Measurements from ENCODE around the gene SF3A2. TPM values are rescaled to one million over a fixed set of nuclear protein-coding genes. Genes with fewer than 3 reads are reported as not detected.
A peak's percentile ranks its signal among the peaks of the same experiment; 100 is the strongest.

Gene SF3A2
- total RNA-seq, 1 donor from 2014 or later, result 65.0 TPM

DNA sequence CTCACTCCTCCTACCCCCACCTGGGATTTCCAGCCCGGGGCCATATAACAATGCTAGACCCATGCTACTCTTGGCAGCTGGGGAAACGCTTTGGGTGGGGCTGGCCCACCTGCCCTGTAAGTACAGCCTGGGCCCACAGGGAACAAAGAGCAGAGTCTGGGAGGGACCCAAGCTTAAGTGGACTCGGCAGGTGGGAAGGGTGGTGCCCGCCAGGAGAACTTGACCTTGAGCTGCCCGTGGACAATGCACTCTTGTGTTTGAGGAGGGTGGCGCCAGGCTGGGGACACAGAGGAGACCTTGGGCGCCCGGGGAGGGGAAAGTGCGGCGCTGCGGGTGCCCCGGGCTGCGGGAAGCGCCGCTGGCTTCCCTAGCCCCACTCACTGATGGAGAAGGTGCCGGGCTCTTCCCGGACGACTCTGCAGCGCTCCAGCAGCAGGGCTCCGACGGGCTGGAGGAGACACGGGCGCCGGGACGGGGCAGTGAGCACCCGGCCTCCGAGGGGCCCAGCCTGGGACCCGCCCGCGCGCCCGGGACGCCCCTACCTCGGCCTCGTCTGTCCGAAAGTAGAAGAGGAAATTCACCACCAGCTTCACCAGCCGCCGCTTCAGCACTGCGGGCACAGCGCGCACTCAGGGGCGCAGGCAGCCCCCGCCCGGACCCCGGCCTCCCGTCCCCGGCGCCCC is 1.1 kb upstream of the SF3A2 start:
- intact Hi-C loops (cut with DNase I), result loop anchor here (2.0 kb wide), 1 partner anchor 35 kb away; no protein-coding TSS in a partner anchor
- ATAC-seq (no peak), DNase-seq (ENCODE audit: low spot score) (no peak)

DNA sequence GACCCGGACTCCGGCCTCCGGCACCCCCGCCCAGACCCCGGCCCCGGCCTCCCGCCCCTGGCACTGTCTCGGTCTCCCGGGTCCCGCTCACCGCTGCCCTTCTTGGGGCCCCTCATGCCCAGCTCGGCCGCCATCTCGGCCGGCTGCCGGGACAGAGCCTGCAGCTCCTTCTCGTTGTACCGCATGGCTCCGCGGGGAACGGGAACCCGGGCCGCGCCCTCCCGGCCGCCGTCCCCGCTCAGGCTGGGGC is 635 bp upstream of the SF3A2 start:
- ATAC-seq, result no peak
- intact Hi-C loops (cut with DNase I), result loop anchor here (2.0 kb wide), 1 partner anchor 35 kb away; no protein-coding TSS in a partner anchor
- no peak for DNase-seq (ENCODE audit: low spot score)

DNA sequence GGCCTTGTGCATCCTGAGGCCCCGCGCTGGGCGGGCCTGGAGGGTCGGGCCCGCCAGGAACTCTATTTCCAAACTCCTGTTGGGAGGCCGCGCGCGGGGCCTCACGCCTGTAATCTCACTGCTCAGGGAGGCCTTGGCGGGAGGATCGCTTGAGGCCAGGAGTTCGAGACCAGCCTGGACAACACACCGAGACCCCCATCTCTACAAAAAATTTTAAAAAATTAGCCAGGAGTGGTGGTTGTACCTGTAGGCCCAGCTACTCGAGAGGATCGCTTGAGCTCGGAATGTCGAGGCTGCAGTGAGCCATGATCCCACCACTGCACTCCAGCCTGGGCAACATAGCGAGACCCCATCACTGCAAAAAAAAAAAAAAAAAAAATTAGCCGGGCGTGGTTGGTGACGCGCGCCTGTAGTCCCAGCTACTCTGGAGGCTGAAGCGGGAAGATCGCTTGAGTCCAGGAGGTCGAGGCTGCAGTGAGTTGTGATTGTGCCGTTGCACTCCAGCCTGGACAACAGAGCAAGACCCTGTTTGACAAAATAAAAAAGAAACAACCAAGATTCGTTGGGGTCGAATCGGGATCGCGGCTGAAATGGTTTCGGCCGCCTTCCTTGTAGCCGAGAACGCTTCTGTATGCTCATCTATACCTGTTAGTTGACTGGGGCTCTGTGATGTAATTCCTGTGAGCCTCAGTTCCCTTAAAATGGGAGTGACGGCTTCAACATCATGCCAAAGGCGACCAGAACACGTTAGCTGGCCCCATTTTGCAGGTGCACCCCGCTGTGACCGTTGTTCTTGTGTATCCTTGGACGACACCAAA is 636 bp downstream of the SF3A2 start:
- ATAC-seq (no peak), DNase-seq (ENCODE audit: low spot score) (no peak)
- intact Hi-C loops (cut with DNase I), result loop anchor here (2.0 kb wide), 1 partner anchor 34 kb away; no protein-coding TSS in a partner anchor

DNA sequence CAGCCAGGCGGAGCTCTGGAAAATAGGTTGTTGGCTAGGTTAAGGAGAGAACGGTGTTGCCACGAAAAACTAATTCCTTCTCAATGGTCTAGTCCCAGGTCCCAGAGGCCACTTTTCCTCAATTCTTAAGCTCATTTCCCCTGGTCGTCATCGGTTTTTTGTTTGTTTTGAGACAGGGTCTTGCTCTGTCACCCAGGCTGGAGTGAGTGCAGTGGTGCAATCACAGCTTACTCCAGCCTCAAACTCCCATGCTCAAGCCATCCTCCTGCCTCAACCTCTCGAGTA is 1.2 kb downstream of the SF3A2 start:
- ATAC-seq, result no peak
- intact Hi-C loops (cut with DNase I), result loop anchor here (2.0 kb wide), 1 partner anchor 33 kb away; no protein-coding TSS in a partner anchor
- DNase-seq (ENCODE audit: low spot score), result no peak

DNA sequence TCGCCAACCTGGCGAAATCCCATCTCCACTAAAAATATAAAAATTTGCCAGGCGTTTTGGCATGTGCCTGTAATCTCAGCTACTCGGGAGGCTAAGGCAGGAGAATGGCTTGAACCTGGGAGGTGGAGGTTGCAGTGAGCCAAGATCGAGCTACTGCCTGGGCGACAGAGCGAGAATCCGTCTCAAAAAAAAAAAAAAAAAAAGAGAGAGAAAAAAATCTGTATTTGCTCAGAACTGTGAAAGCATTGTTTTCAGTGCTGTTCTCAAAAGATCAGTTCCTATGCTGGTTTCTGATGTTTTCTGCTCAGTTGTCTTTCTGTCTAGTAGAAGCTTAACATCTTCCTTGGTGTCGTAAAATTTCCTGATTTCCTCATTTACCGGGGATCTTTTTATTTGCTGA is 2.5 kb downstream of the SF3A2 start:
- intact Hi-C loops (cut with DNase I), result no loop called here
- DNase-seq (ENCODE audit: low spot score) (no peak), ATAC-seq (no peak)

DNA sequence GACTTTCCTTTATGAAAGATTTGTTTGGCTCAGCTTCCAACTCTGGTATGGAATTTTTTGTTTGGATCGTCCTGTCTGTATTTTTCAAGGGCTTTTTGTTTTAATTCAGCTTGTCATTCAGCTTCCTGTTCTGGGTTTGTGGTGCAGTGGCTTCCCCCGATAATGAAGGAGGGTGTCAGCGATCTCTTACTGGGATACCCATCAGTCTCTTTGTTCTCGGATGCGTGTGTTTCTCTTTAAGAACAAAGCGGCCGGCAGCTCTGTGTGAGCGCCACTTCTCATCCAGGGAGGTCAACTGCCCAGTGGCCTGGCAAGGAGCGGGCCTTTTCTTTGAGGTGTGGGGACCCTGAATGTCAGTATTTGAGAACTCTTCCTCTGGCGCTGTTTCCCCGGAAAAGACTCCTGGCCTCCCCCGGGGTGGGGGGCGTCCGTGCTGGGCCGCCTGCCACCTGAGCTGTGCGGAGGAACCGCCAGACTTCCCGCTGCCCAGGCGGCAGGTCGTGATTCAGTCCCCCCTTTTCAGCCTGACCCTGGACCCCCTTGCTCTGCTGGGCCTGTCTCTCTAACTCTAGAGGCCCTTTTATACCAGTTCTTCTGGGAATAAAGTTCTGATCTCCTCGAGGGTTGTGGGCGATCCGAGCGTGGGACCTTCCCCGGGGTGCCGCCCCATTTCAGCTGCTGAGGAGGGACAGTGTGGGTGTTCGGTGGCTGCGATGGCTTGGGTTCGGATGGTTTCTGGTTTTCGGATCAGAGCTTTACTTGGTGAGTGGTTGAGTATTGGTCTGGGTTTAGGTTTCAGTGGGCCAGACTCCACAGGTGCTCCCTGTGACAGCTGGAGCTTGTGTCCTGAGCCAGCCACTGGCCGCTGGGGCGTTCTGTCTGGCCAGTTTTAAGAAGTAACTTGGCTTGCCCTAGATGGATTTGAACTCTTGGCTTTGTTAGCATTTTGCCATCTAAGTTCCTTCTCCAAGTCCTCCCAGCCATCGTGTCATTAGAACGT is 3.4 kb downstream of the SF3A2 start:
- intact Hi-C loops (cut with DNase I), result no loop called here

DNA sequence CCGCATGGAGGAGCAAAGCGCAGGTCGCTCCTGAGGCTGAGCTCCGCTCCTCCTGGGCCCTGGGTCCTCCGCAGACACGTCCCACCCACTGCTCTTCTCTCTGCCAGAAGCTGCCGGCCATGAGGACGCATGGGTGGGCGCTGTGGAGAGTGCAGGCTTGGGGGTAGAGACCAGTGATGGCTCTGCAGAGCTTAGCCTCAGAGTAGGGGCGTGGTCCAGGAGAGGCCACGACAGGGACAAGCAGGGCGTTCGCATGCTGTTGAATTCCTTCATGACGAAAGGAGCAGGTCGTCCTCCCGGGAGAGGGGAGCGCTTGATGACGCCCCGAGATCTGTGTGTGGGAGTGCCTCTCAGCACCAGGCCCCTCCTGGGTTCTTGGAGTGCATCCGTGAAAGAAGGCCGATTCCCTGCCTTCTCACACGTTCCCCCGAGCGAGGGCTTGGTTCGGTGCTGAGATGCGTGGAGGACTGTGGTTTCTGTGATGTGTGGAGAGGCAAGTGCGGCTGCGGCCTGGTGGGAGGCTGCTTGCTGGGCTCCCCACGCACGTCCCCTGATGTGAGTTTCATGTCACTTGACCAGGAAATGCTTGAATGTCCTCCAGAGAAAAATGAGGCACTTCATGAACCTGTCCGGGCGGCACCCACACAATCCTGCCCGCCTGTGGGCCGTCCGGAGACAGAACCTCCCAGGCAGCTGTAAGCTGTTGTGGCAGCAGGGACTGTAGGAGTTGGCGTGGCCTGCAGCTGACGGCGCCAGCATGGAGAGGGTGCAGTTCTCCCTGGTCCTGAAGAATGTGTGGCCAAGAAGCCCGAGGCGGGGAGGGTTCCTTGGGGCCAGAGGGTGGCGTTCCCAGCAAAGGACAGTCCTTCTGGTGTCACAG is 4.5 kb downstream of the SF3A2 start:
- intact Hi-C loops (cut with DNase I), result no loop called here
- ATAC-seq (no peak), DNase-seq (ENCODE audit: low spot score) (no peak)

More for the DNA sequence above, 3.4 kb downstream of the SF3A2 start:
- ATAC-seq (no peak), DNase-seq (ENCODE audit: low spot score) (no peak)

DNA sequence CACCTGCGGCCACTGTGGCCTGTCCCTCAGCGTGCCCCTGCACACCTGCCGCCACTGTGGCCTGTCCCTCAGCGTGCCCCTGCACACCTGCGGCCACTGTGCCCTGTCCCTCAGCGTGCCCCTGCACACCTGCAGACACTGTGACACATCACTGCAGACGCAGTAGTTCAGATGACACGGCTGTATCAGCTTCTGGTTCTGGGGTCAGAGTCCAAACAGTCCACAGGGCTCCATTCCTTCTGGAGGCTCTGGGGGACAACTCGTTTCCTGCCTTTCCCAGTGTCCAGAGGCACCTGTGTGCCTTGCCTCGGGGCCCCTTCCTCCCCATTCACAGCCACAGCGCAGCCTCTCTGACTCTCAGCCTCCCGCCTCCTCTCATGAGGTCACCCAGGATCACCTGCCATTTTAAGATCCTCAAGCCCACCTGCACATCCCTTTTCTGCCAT is 5.5 kb downstream of the SF3A2 start:
- ATAC-seq (no peak), DNase-seq (ENCODE audit: low spot score) (no peak)
- intact Hi-C loops (cut with DNase I), result no loop called here

DNA sequence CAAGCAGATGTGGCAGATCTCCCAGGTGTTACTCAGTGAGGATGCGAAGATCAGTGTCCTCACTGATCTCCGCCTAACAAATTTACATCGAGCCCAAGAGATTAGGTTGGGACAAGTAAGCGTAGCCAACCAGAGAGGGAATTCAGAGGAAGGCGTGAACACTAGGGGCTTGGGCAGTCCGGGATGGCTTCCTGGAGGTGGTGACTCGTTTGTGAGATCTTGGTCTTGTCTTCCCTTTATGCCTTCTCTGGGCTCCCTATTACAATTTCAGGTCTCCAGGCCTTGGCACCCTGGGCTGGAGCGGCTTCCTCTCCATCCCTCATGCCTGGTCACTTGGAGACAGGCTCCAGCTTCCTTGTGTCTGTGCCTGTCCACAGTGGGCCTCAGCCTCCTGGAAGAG is 6.2 kb downstream of the SF3A2 start:
- ATAC-seq, result no peak
- intact Hi-C loops (cut with DNase I), result no loop called here

DNA sequence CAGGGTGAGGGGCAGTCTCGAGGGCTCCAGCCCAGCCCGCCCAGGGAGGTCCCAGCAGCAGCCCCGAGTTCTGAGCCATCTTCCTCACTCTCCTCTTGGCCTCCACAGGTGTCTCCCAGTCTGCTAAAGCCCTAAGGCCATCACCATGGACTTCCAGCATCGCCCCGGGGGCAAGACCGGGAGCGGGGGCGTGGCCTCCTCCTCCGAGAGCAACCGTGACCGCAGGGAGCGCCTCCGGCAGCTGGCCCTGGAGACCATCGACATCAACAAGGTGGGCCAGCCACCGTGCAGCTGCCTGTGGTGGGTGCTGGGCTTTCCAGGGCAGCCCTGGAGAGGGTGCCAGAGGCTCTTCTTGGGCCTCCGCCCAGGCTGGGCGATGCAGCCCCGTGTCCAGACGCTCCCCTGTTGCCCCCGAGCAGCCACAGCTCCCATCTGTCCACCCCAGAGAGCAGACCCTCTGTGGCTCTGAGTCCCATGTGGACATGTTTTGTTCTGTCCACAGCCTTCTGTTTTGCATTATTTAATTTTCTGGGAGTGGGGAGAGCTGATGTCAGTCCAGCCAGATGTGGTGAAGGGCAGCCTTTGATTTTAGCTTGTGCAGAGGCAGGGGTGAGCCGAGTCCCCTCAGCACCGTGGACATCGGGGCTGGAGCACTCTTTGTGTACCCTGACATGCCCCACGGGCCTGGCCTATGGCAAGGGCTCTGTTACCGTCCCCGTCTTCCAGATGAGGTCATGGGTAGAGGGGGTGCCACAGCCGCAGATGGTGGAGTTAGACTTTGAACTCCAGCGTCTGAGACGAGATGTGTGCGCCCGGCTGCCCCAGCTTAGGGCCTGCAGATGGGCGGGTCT is 6.9 kb downstream of the SF3A2 start:
- intact Hi-C loops (cut with DNase I), result no loop called here
- ATAC-seq, result no peak
- DNase-seq (ENCODE audit: low spot score), result no peak

More for the DNA sequence above, 6.2 kb downstream of the SF3A2 start:
- DNase-seq (ENCODE audit: low spot score), result no peak

DNA sequence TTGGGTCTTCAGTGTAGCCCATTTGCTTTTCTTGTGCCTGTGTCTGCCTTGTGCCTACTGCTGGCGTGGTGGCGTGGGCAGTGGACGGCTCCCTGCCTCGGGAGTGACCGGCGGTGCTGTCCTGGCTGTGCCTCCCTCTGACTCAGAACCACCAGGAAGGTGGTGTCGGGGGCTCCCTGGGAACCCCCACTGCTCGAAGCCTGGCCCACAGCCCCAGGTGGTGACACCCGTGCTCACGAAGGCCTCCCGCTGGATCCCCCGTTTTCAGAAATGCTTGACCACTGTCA is 7.4 kb downstream of the SF3A2 start:
- intact Hi-C loops (cut with DNase I), result no loop called here
- ATAC-seq (no peak), DNase-seq (ENCODE audit: low spot score) (no peak)

DNA sequence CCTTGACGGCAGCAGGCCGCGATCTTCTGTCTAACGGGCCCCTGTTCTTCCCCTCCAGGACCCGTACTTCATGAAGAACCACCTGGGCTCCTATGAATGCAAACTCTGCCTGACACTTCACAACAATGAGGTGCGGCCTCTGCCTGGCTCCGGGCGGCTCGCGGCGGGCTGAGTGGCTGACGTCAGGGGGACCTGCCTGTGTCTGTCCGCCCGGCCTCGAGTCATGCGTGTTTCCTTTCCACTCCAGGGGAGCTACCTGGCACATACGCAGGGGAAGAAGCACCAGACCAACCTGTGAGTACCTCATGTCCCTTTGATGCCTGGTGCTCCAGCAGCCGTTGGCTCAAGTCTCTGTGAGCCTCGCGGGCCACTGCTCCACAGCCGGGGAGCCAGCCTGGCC is 7.9 kb downstream of the SF3A2 start:
- ATAC-seq (no peak), DNase-seq (ENCODE audit: low spot score) (no peak)
- intact Hi-C loops (cut with DNase I), result no loop called here

DNA sequence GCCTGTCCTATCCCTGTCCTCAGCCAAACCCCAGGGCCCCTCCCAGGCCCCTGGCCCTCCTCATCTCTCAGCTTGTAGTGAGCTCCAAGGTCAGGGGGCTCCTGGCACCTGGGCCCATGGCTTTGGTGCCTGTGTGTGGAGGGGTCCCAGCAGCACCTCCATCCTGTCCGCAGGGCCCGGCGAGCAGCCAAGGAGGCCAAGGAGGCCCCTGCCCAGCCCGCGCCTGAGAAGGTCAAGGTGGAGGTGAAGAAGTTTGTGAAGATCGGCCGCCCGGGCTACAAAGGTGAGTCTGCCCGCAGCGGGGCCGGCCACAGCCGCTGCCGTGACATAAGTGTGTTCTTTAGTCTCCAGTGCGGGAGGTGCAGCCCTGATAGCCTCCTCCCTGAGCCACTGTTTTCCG is 8.6 kb downstream of the SF3A2 start:
- intact Hi-C loops (cut with DNase I), result no loop called here
- DNase-seq (ENCODE audit: low spot score) (no peak), ATAC-seq (no peak)

DNA sequence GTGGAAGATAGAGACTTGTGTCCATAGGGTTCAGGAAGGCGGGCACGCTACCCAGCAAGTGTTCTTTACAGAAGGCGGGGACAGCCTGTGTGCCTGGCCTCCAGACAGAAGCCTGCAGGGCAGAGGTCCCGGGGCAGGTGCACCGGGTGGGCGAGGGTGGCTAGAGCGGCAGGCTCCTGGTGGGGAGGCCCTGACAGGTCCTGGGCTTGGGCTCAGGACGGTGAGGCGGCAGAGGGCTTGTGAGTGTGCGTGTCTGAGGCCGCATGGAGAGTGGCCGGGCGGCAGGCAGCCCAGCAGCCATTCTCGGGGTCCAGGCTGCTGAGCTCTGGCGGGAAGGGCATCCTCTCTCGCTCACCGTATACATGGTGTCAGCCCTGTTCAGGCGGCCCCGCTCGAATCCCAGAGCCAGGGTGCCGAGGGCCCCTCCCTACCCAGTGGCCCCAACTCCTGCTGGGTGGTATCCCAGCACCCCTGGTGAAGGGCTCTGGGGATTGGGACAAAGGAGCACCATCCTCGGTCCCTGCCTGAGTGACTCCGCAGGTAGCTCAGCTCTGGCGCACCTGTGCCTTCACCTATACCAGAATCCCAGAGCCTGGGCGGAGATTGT is 9.5 kb downstream of the SF3A2 start:
- intact Hi-C loops (cut with DNase I), result no loop called here
- ATAC-seq (no peak), DNase-seq (ENCODE audit: low spot score) (no peak)

DNA sequence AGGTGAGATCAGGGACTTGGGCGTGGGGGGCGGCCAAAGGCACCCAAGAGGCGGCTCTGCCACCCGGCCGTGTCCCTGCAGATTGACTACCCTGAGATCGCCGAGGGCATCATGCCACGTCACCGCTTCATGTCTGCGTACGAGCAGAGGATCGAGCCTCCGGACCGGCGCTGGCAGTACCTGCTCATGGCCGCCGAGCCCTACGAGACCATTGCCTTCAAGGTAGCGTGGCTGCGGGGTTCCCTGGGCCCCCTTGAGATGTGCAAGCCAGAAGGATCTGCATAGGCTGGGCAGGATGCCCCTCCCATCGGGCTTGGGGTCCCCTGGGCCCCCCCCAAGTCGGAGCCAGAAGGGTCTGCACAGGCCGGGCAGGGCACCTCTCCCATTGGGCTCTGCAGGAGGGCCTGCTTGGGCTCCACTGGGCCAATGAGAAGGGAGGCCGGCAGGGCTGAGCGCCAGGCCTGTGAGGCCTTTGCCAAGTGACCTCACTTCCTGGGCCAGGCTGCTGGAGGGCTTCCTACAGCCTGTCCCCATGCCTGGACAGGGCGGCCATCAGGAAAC is 10.3 kb downstream of the SF3A2 start:
- peak; percentile 71 for ATAC-seq
- no peak for DNase-seq (ENCODE audit: low spot score)
- intact Hi-C loops (cut with DNase I), result no loop called here

DNA sequence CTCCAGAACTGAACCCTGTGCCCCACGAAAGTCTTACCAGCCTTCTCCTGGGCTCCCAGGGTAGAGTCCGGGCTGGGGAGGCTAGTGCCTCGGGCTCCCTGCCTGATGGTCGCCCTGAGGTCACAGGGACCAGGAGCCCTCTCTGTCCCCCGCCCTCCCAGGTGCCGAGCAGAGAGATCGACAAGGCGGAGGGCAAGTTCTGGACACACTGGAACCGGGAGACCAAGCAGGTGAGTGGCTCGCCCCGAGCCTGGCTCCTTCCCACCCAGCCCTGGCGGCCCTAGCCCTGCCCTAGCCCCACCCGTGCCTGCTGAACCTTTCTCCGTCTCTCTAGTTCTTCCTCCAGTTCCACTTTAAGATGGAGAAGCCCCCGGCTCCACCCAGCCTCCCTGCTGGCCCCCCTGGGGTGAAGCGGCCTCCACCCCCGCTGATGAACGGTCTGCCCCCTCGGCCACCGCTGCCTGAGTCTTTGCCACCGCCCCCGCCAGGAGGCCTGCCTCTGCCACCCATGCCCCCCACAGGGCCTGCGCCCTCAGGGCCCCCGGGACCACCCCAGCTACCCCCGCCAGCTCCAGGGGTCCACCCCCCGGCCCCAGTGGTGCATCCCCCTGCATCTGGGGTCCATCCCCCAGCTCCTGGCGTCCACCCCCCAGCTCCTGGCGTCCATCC is 10.9 kb downstream of the SF3A2 start:
- intact Hi-C loops (cut with DNase I), result no loop called here
- no peak for DNase-seq (ENCODE audit: low spot score)
- ATAC-seq, result no peak

Measured in sciatic nerve (tissue), 2 donors.